ENCODE results near the gene MIDN. TPM values are rescaled to one million over a fixed set of nuclear protein-coding genes. Genes with fewer than 3 reads are reported as not detected.
A peak's percentile ranks its signal among the peaks of the same experiment; 100 is the strongest.

MIDN gene
- total RNA-seq, 1 experiment from 2014 or later: 35.1 TPM

- no peaks in the 10 kb centered on the region for H3K27me3 ChIP-seq (ENCODE audit: control insufficient read depth, insufficient read depth, low read length)
- peaks cover 6% of the 10 kb centered on the region for H3K36me3 ChIP-seq (replicated peaks; ENCODE audit: control insufficient read depth, insufficient read depth, low read length)
- H3K4me3 ChIP-seq (ENCODE audit: insufficient read depth, low read depth, low read length): no peak overlapping the region
- DNase-seq: no peak
Measured at GRCh38 chr19:1226522-1227303, 21.7 kb upstream of the MIDN start.

- Histone ChIP-seq H3K36me3 (replicated peaks; ENCODE audit: control insufficient read depth, insufficient read depth, low read length) (peaks cover 6% of the 10 kb centered on the region), H3K4me3 (ENCODE audit: insufficient read depth, low read depth, low read length) (no peak overlapping the region), H3K27me3 (ENCODE audit: control insufficient read depth, insufficient read depth, low read length) (no peaks in the 10 kb centered on the region)
- no peak for DNase-seq
Measured at GRCh38 chr19:1227304-1228054, 20.9 kb upstream of the MIDN start.

- DNase-seq: no peak
- no peak overlapping the region for H3K4me3 ChIP-seq (ENCODE audit: insufficient read depth, low read depth, low read length)
- H3K36me3 ChIP-seq (replicated peaks; ENCODE audit: control insufficient read depth, insufficient read depth, low read length): peaks cover 1% of the 10 kb centered on the region
- no peaks in the 10 kb centered on the region for H3K27me3 ChIP-seq (ENCODE audit: control insufficient read depth, insufficient read depth, low read length)
Measured at GRCh38 chr19:1228161-1228957, 20.0 kb upstream of the MIDN start.

- no peak for DNase-seq
- Histone ChIP-seq H3K4me3 (ENCODE audit: insufficient read depth, low read depth, low read length) (no peak overlapping the region), H3K27me3 (ENCODE audit: control insufficient read depth, insufficient read depth, low read length) (no peaks in the 10 kb centered on the region), H3K36me3 (replicated peaks; ENCODE audit: control insufficient read depth, insufficient read depth, low read length) (peaks cover 1% of the 10 kb centered on the region)
Measured at GRCh38 chr19:1229056-1229923, 19.1 kb upstream of the MIDN start.

GRCh38 chr19:1229924-1230782, 18.2 kb upstream of the MIDN start:
- DNase-seq: no peak
- Histone ChIP-seq H3K4me3 (ENCODE audit: insufficient read depth, low read depth, low read length) (no peak overlapping the region), H3K27me3 (ENCODE audit: control insufficient read depth, insufficient read depth, low read length) (no peaks in the 10 kb centered on the region), H3K36me3 (replicated peaks; ENCODE audit: control insufficient read depth, insufficient read depth, low read length) (peaks cover 1% of the 10 kb centered on the region)

GRCh38 chr19:1230783-1231489, 17.4 kb upstream of the MIDN start:
- peak; percentile 90 for DNase-seq
- Histone ChIP-seq H3K27me3 (ENCODE audit: control insufficient read depth, insufficient read depth, low read length) (no peaks in the 10 kb centered on the region), H3K36me3 (replicated peaks; ENCODE audit: control insufficient read depth, insufficient read depth, low read length) (peaks cover 4% of the 10 kb centered on the region), H3K4me3 (ENCODE audit: insufficient read depth, low read depth, low read length) (no peak overlapping the region)

GRCh38 chr19:1231729-1232637, 16.4 kb upstream of the MIDN start:
- H3K4me3 ChIP-seq (ENCODE audit: insufficient read depth, low read depth, low read length): no peak overlapping the region
- peaks cover 4% of the 10 kb centered on the region for H3K36me3 ChIP-seq (replicated peaks; ENCODE audit: control insufficient read depth, insufficient read depth, low read length)
- DNase-seq: no peak
- no peaks in the 10 kb centered on the region for H3K27me3 ChIP-seq (ENCODE audit: control insufficient read depth, insufficient read depth, low read length)

- Histone ChIP-seq H3K4me3 (ENCODE audit: insufficient read depth, low read depth, low read length) (no peak overlapping the region), H3K36me3 (replicated peaks; ENCODE audit: control insufficient read depth, insufficient read depth, low read length) (peaks cover 4% of the 10 kb centered on the region), H3K27me3 (ENCODE audit: control insufficient read depth, insufficient read depth, low read length) (no peaks in the 10 kb centered on the region)
- DNase-seq: no peak
Measured at GRCh38 chr19:1232652-1233072, 15.7 kb upstream of the MIDN start.

GRCh38 chr19:1233115-1233667, 15.2 kb upstream of the MIDN start:
- DNase-seq: no peak
- Histone ChIP-seq H3K4me3 (ENCODE audit: insufficient read depth, low read depth, low read length) (no peak overlapping the region), H3K27me3 (ENCODE audit: control insufficient read depth, insufficient read depth, low read length) (no peaks in the 10 kb centered on the region), H3K36me3 (replicated peaks; ENCODE audit: control insufficient read depth, insufficient read depth, low read length) (peaks cover 4% of the 10 kb centered on the region)

GRCh38 chr19:1234051-1234954, 14.1 kb upstream of the MIDN start:
- Histone ChIP-seq H3K4me3 (ENCODE audit: insufficient read depth, low read depth, low read length) (no peak overlapping the region), H3K27me3 (ENCODE audit: control insufficient read depth, insufficient read depth, low read length) (no peaks in the 10 kb centered on the region), H3K36me3 (replicated peaks; ENCODE audit: control insufficient read depth, insufficient read depth, low read length) (peaks cover 4% of the 10 kb centered on the region)
- DNase-seq: no peak

- H3K4me3 ChIP-seq (ENCODE audit: insufficient read depth, low read depth, low read length): no peak overlapping the region
- no peak for DNase-seq
- peaks cover 4% of the 10 kb centered on the region for H3K36me3 ChIP-seq (replicated peaks; ENCODE audit: control insufficient read depth, insufficient read depth, low read length)
- H3K27me3 ChIP-seq (ENCODE audit: control insufficient read depth, insufficient read depth, low read length): no peaks in the 10 kb centered on the region
Measured at GRCh38 chr19:1234955-1235380, 13.4 kb upstream of the MIDN start.

All from H7 (cell line).